ENCODE data around the gene SCGB3A2. TPM values are rescaled to one million over a fixed set of nuclear protein-coding genes. Genes with fewer than 3 reads are reported as not detected.

SCGB3A2 gene
- total and polyA plus RNA-seq, 2 of the 8 experiments (the other 6 are each of a cell fraction or from before 2014, with no cell fraction given), result 47.1 to 63.6 TPM

- Histone ChIP-seq H2BK5ac (ENCODE audit: low read depth, low read length) (no peak overlapping the region), H2BK120ac (replicated peaks; ENCODE audit: low read depth, low read length) (no peak overlapping the region), H4K91ac (replicated peaks; ENCODE audit: insufficient read length, low read length) (no peak overlapping the region), H3K79me2 (ENCODE audit: control insufficient read depth in 1 of 2, insufficient read depth in 2 of 2, low read length in 2 of 2) (no peaks in the 10 kb centered on the region), H3K9me3 (ENCODE audit: insufficient read depth in 2 of 2, low read depth in 1 of 2, low read length in 1 of 2) (no peaks in the 10 kb centered on the region), H2BK20ac (ENCODE audit: low read length) (no peak overlapping the region), H3K9ac (replicated peaks in 1 of 4; ENCODE audit: extremely low read depth in 1 of 4, low read depth in 3 of 4, low read length in 3 of 4) (no peak overlapping the region), H3K79me1 (ENCODE audit: low read depth, low read length) (no peaks in the 10 kb centered on the region), H3K4me1 (replicated peaks in 1 of 4; ENCODE audit: control insufficient read depth in 3 of 4, insufficient read depth in 4 of 4, low read length in 3 of 4) (no peaks in the 10 kb centered on the region), H3K4me3 (ENCODE audit: extremely low read depth in 1 of 4, insufficient read depth in 2 of 4, low read depth in 3 of 4, low read length in 4 of 4) (no peak overlapping the region), H4K5ac (ENCODE audit: insufficient read length, low read depth, low read length) (no peak overlapping the region), H2BK15ac (ENCODE audit: low read length) (no peak overlapping the region), H3K23me2 (ENCODE audit: low read depth, low read length) (no peaks in the 10 kb centered on the region), H3K18ac (ENCODE audit: extremely low read depth, low read length) (no peak overlapping the region), H4K20me1 (replicated peaks in 1 of 2; ENCODE audit: control insufficient read depth in 1 of 2, insufficient read depth in 2 of 2, low read length in 2 of 2) (no peaks in the 10 kb centered on the region), H3K27ac (ENCODE audit: low read depth, low read length) (no peak overlapping the region), H3K23ac (ENCODE audit: insufficient read length) (no peak overlapping the region), H3K14ac (ENCODE audit: insufficient read length) (no peak overlapping the region), H2AK5ac (ENCODE audit: low read depth, low read length) (no peak overlapping the region), H3K4ac (replicated peaks; ENCODE audit: insufficient read length, low read depth, low read length) (no peak overlapping the region), H2BK12ac (ENCODE audit: low read depth, low read length) (no peak overlapping the region), H3K4me2 (ENCODE audit: insufficient read depth in 1 of 2, low read depth in 2 of 2, low read length in 2 of 2) (no peak overlapping the region), H2AFZ (ENCODE audit: low read length) (no peak overlapping the region), H3K56ac (replicated peaks; ENCODE audit: insufficient read length, low read depth, low read length) (no peak overlapping the region), H3K27me3 (replicated peaks in 1 of 4; ENCODE audit: control insufficient read depth in 3 of 4, extremely low read depth in 1 of 4, insufficient read depth in 3 of 4, low read length in 3 of 4) (no peaks in the 10 kb centered on the region), H4K8ac (ENCODE audit: extremely low read depth, insufficient read depth, low read length) (no peak overlapping the region), H3K36me3 (ENCODE audit: control insufficient read depth in 2 of 4, insufficient read depth in 4 of 4, low read length in 3 of 4) (no peaks in the 10 kb centered on the region)
- FAIRE-seq, result no peak
- TF ChIP-seq HDAC2 (IDR thresholded peaks at IDR 0.05; ENCODE audit: borderline replicate concordance in 1 of 2, low read depth in 2 of 2, low read length in 2 of 2) (no peak), CBX8 (IDR thresholded peaks at IDR 0.05; ENCODE audit: borderline replicate concordance, low read depth, low read length) (no peak), ASH2L (IDR thresholded peaks at IDR 0.05; ENCODE audit: low read length) (no peak), JUN (IDR thresholded peaks at IDR 0.05; ENCODE audit: low read depth, low read length) (no peak), PHF8 (conservative IDR thresholded peaks at IDR 0.05; ENCODE audit: low read depth, low read length) (no peak), ATF3 (IDR thresholded peaks at IDR 0.05; ENCODE audit: insufficient read depth, low read depth, low read length) (no peak), EZH2 (IDR thresholded peaks at IDR 0.05; ENCODE audit: low read depth, low read length, severe bottlenecking) (no peak)
- no peak for DNase-seq (ENCODE audit: low read depth in 1 of 2, low spot score in 2 of 2)
- ChIA-PET POLR2A (ENCODE audit: partially characterized antibody) (no interaction called here), CTCF (ENCODE audit: partially characterized antibody) (interaction anchor here (3.1 kb wide), 1 partner anchor 11 kb away, joined by 14 read pairs; no protein-coding TSS in a partner anchor)
- 95% methylated on average over 3 of the region's 3 CpGs; no CpG with 5 or more reads in 1 of the 2 experiments for WGBS, 2 experiments (ENCODE audit: extremely low coverage in 1 of 2, insufficient coverage in 1 of 2, insufficient read length in 1 of 2, insufficient replicate concordance in 2 of 2, low coverage in 1 of 2, low lambda C conversion rate in 2 of 2, missing lambda C conversion rate in 1 of 2)
These were observed 35.3 kb downstream of the SCGB3A2 start for GRCh38 chr5:147913786-147914185.
